MCF 10A (cell line): ENCODE results near the gene FAN1. TPM values are rescaled to one million over a fixed set of nuclear protein-coding genes. Genes with fewer than 3 reads are reported as not detected.

ENCODE experiments used
- Bru-seq: library from RNA; stranded (reverse); fragments of 400-500 nt; gene quantifications from one replicate; lab custom pipeline; 2021; lab: Mats Ljungman, UMichigan
- BruChase-seq, 2 experiments: library from RNA; stranded (reverse); fragments of 400-500 nt; gene quantifications; one replicate each; lab custom pipeline; 2021; lab: Mats Ljungman, UMichigan
- BruUV-seq: library from RNA; stranded (reverse); fragments of 400-500 nt; replicated peaks from 2 replicates; lab custom pipeline; 2021; lab: Mats Ljungman, UMichigan
- CTCF ChIA-PET: fragments of 300-600 bp; sonication (Branson Sonifier 250); formaldehyde crosslinking; extraction: SDS; loops from one replicate; lab custom pipeline; 2021; ENCODE audit warnings: antibody characterized with exemption, inconsistent platforms; lab: Yijun Ruan, JAX
- POLR2A ChIA-PET: fragments of 300-600, 350-650 bp; sonication (Branson Sonifier 250); formaldehyde crosslinking; extraction: SDS; loops from one replicate; lab custom pipeline; 2020; ENCODE audit warnings: antibody characterized with exemption, inconsistent platforms; lab: Yijun Ruan, JAX
- DNase-seq: peaks from one replicate; pipeline ENCODE4 v3.0.0-alpha.2; 2018; ENCODE audit not compliant: unreplicated experiment
- H3K27ac Mint-ChIP-seq: one replicate; pipeline ENCODE4 v1.8.0; 2022; ENCODE audit warnings: mild to moderate bottlenecking, low read depth, mixed read lengths; ENCODE audit not compliant: unreplicated experiment
- H3K27me3 Mint-ChIP-seq: one replicate; pipeline ENCODE4 v1.8.0; 2022; ENCODE audit warnings: mixed read lengths; ENCODE audit not compliant: insufficient read depth, unreplicated experiment
- H3K36me3 Mint-ChIP-seq: one replicate; pipeline ENCODE4 v1.8.0; 2022; ENCODE audit warnings: mild to moderate bottlenecking, moderate library complexity, mixed read lengths; ENCODE audit not compliant: insufficient read depth, unreplicated experiment
- H3K4me1 Mint-ChIP-seq: one replicate; pipeline ENCODE4 v1.8.0; 2022; ENCODE audit warnings: mixed read lengths; ENCODE audit not compliant: insufficient read depth, unreplicated experiment
- H3K4me3 Mint-ChIP-seq: one replicate; pipeline ENCODE4 v1.8.0; 2022; ENCODE audit warnings: mild to moderate bottlenecking, moderate library complexity, mixed read lengths; ENCODE audit not compliant: unreplicated experiment
- H3K9me3 Mint-ChIP-seq: one replicate; pipeline ENCODE4 v1.8.0; 2022; ENCODE audit warnings: mixed read lengths; ENCODE audit not compliant: unreplicated experiment
- intact Hi-C: fragments of 100-400 bp; cut with micrococcal nuclease; formaldehyde crosslinking; loops from 2 replicates; pipeline ENCODE4 v1.14.1; 2022
- long read RNA-seq: library from polyadenylated mRNA; stranded (forward); transcript quantifications from one replicate; pipeline ENCODE4 v2.0.0, GENCODE V29; 2022
- total RNA-seq: library from RNA; stranded (reverse); gene quantifications from 2 replicates; pipeline ENCODE4 v1.2.3, GENCODE V29; 2022
- TF ChIP-seq, protein P1 (sequence below): fragments of 200-600 bp; IDR thresholded peaks from one replicate; pipeline ENCODE4 v1.8.0; 2022; ENCODE audit warnings: antibody characterized with exemption, mild to moderate bottlenecking; ENCODE audit not compliant: unreplicated experiment

The FAN1 gene
- total RNA-seq = 22.4 and 29.8 TPM in 2 replicates
- percentile 78 among the genes with signal in this experiment for Bru-seq, nascent RNA
- percentile 87 among the genes with signal in this experiment for BruChase-seq, experiment 1, labeled RNA remaining after a 6-hour chase
- percentile 85 among the genes with signal in this experiment for BruChase-seq, experiment 2, labeled RNA remaining after a 2-hour chase
- long read RNA-seq, full-length matches to known transcripts = 12 of 71 reads
- long read RNA-seq, partial matches to known transcripts = 13 of 71 reads
- long read RNA-seq, other reads (novel, unspliced or antisense) = 46 of 71 reads

DNA sequence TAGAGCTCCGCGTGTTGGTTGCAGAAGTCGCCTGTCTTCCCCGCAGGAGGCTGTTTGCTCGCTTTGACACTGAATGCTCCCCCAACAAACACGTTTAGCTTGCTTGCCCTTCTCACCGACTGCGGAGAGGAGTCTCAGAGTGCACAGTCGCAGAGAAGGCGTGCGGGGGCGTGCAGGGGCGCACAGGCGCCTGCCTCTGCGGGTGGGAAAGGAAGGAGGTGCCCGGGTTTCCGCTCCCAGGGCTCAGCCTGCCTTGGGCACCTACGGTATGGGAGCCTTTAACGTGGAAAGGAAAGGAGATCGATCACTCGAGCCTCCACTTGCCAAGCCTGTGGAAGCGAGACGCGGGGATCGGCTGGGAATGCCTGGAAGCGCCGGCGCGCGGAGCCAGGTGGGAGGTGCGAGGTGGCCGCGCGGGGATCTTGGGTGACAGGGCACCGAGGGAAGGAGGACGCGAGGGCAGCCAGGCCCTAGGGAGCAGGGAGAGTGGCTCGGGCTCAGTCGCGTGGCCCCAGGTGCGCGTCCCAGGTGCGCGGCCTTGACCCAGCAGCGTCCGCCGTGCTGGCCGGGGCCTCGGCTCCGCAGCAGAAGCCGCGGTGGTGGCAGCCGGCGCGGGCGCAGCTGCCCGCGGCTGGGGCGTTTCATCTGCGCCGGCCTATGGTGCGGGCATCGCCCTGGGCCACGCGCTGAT lies at the start of gene FAN1:
FAN1 (plus strand) TSS at position 419 of the 691 bp plus-strand sequence. CDS start 749 bp downstream, outside the sequence.
- peak; percentile 91 for DNase-seq
- H3K27me3 Mint-ChIP-seq = no peaks in the 10 kb centered on the region
- peaks cover 25% of the 10 kb centered on the region for H3K36me3 Mint-ChIP-seq
- H3K4me1 Mint-ChIP-seq = peaks cover 13% of the 10 kb centered on the region
- intact Hi-C loops = loop anchor here (5.0 to 10.0 kb wide), 2 partner anchors 89 to 701 kb away; partner anchors contain the start of gene MTMR10
- POLR2A ChIA-PET = interaction anchor here (0.7 to 2.0 kb wide), 19 partner anchors 9 to 563 kb away, joined by 3 to 13 read pairs (median 4); partner anchors contain the start of gene MTMR10
- CTCF ChIA-PET = interaction anchor here (0.5 to 1.6 kb wide), 9 partner anchors 9 to 1746 kb away, joined by 3 to 8 read pairs (median 3); no protein-coding TSS in a partner anchor
- no peaks in the 10 kb centered on the region for H3K9me3 Mint-ChIP-seq
- no TSS peak for BruUV-seq
- peak within 1 kb of the TSS; percentile 99 for H3K4me3 Mint-ChIP-seq
- TF ChIP-seq, protein P1, sequence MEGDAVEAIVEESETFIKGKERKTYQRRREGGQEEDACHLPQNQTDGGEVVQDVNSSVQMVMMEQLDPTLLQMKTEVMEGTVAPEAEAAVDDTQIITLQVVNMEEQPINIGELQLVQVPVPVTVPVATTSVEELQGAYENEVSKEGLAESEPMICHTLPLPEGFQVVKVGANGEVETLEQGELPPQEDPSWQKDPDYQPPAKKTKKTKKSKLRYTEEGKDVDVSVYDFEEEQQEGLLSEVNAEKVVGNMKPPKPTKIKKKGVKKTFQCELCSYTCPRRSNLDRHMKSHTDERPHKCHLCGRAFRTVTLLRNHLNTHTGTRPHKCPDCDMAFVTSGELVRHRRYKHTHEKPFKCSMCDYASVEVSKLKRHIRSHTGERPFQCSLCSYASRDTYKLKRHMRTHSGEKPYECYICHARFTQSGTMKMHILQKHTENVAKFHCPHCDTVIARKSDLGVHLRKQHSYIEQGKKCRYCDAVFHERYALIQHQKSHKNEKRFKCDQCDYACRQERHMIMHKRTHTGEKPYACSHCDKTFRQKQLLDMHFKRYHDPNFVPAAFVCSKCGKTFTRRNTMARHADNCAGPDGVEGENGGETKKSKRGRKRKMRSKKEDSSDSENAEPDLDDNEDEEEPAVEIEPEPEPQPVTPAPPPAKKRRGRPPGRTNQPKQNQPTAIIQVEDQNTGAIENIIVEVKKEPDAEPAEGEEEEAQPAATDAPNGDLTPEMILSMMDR = no peak
- peak within 1 kb of the TSS; percentile 93 for H3K27ac Mint-ChIP-seq

DNA sequence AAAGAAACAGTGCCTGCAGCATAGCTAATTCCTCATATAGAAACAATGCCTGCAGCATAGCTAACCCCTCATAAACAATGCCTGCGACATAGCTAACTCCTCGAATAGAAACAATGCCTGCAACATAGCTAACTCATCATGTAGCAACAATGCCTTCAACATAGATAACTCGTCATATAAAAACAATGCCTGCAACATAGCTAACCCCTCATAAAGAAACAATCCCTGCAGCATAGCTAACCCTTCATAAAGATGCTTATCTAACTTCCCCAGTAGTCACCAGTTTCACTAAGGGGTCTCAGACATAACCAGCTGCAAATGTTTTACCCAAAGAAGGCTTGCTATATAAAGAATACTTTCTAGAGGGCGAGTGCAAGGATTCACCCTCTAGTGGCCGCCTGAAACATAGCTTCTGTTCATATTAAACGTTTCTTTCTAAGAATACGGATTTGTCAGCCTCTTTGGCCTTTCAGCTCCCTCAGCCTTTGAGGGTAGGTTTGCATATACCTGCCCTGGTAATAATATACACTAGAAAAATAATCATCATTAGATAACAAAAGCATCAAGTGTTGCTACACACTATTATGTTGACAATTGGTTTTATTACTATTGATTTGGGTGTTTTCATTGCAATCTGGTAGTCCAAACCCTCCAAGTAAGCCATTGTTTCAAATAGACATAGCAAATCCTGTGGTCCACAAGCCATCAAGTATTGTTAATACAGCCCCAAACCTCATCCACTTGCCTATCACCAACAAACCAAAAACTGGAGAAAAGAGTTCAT lies 44.4 kb upstream of the FAN1 start:
- ChIA-PET CTCF (interaction anchor here (0.6 to 3.7 kb wide), 31 partner anchors 9 to 1715 kb away, joined by 3 to 25 read pairs (median 4); no protein-coding TSS in a partner anchor), POLR2A (interaction anchor here (0.7 to 1.4 kb wide), 3 partner anchors 31 to 270 kb away, joined by 3 read pairs; partner anchors contain the start of gene MTMR10)
- intact Hi-C loops = loop anchor here (1.0 kb wide), 1 partner anchor 11 kb away; no protein-coding TSS in a partner anchor
- peak; percentile 35 for DNase-seq
- Mint-ChIP-seq H3K27me3 (no peaks in the 10 kb centered on the region), H3K27ac (no peak overlapping the region), H3K36me3 (no peaks in the 10 kb centered on the region), H3K4me1 (no peaks in the 10 kb centered on the region), H3K9me3 (no peaks in the 10 kb centered on the region), H3K4me3 (no peak overlapping the region)
- TF ChIP-seq, protein P1 = peak; percentile 47
- no TSS peak for BruUV-seq

DNA sequence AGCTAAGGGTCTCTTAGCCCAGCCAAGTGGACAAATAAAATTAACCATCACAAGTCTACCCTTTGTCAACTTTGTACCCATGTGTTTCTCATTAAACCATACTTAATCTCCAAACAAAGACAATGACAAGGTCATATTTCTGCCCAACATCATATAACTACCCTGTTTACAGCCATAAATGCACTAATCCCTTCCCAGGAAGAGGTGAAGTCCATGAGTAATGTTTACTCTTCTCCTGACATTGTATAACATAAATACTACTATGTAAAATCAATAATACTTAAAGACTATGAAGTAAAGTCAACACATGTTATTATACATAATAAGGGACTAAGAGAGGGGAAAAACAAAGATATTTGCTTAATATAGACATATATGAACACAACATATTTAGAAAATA lies 38.5 kb upstream of the FAN1 start:
- no peaks in the 10 kb centered on the region for H3K4me1 Mint-ChIP-seq
- H3K27me3 Mint-ChIP-seq = no peaks in the 10 kb centered on the region
- POLR2A ChIA-PET = interaction anchor here (1.6 kb wide), 1 partner anchor 38 kb away, joined by 3 read pairs; the partner anchor contains the start of gene FAN1
- TF ChIP-seq, protein P1 = no peak
- H3K36me3 Mint-ChIP-seq = no peaks in the 10 kb centered on the region
- no TSS peak for BruUV-seq
- no peak overlapping the region for H3K4me3 Mint-ChIP-seq
- H3K27ac Mint-ChIP-seq = no peak overlapping the region
- CTCF ChIA-PET = no interaction called here
- intact Hi-C loops = no loop called here
- H3K9me3 Mint-ChIP-seq = no peaks in the 10 kb centered on the region
- DNase-seq = no peak
